ENCODE data around the gene CACNA2D3. TPM values are rescaled to one million over a fixed set of nuclear protein-coding genes. Genes with fewer than 3 reads are reported as not detected.

The CACNA2D3 gene
- polyA plus RNA-seq, 1 donor (not counting 4 experiments of a cell fraction or from before 2014, with no cell fraction given): 0.08 TPM

- Histone ChIP-seq H3K9ac (ENCODE audit: control insufficient read depth, extremely low read depth, insufficient read depth, low read length) (no peak overlapping the region), H3K9me3 (ENCODE audit: control insufficient read depth, low read depth, low read length) (no peaks in the 10 kb centered on the region), H3K4me1 (ENCODE audit: control insufficient read depth, extremely low read depth, insufficient read depth, low read length) (no peaks in the 10 kb centered on the region), H3K9me1 (ENCODE audit: control insufficient read depth, extremely low read depth, insufficient read depth, low read length) (no peaks in the 10 kb centered on the region), H4K20me1 (ENCODE audit: control insufficient read depth, extremely low read depth, insufficient read depth, low read length) (no peaks in the 10 kb centered on the region), H3K4me2 (ENCODE audit: control insufficient read depth, extremely low read depth, insufficient read depth, low read depth, low read length) (no peak overlapping the region), H3K27ac (ENCODE audit: control insufficient read depth, insufficient read depth, low read length) (no peak overlapping the region), H3K4me3 (ENCODE audit: control insufficient read depth in 2 of 3, extremely low read depth in 1 of 3, insufficient read depth in 2 of 3, low read depth in 1 of 3, low read length in 3 of 3) (no peak overlapping the region), H2AFZ (ENCODE audit: control insufficient read depth, low read length) (no peak overlapping the region), H3K36me3 (ENCODE audit: control insufficient read depth in 2 of 2, extremely low read depth in 1 of 2, insufficient read depth in 2 of 2, low read length in 2 of 2) (no peaks in the 10 kb centered on the region), H3K27me3 (ENCODE audit: control insufficient read depth, extremely low read depth, insufficient read depth, low read length) (no peaks in the 10 kb centered on the region), H3K79me2 (ENCODE audit: control insufficient read depth, insufficient read depth, low read length) (no peaks in the 10 kb centered on the region)
- FAIRE-seq: no peak
- dilution Hi-C loops (cut with MboI; ENCODE audit: extremely low pct_ligation_motif_present, low sequenced_read_pairs): no loop called here
- DNase-seq (ENCODE audit: low read depth, low spot score): no peak
- TF ChIP-seq CTCF (optimal IDR thresholded peaks at IDR 0.05 in 1 of 3, IDR thresholded peaks at IDR 0.05 in 1 of 3, conservative IDR thresholded peaks at IDR 0.05 in 1 of 3; ENCODE audit: extremely low read depth in 1 of 3, insufficient read depth in 2 of 3, low read length in 3 of 3) (no peak), EZH2 (IDR thresholded peaks at IDR 0.05; ENCODE audit: low read length) (no peak)
These were observed 110.3 kb downstream of the CACNA2D3 start for GRCh38 chr3:54232618-54233017.

GRCh38 chr3:54235998-54236397 is 113.6 kb downstream of the CACNA2D3 start:
- H3K9me1 ChIP-seq (ENCODE audit: control insufficient read depth, extremely low read depth, insufficient read depth, low read length): no peaks in the 10 kb centered on the region
- dilution Hi-C loops (cut with MboI; ENCODE audit: extremely low pct_ligation_motif_present, low sequenced_read_pairs): no loop called here
- H3K9me3 ChIP-seq (ENCODE audit: control insufficient read depth, low read depth, low read length): no peaks in the 10 kb centered on the region
- TF ChIP-seq CTCF (optimal IDR thresholded peaks at IDR 0.05 in 1 of 3, IDR thresholded peaks at IDR 0.05 in 1 of 3, conservative IDR thresholded peaks at IDR 0.05 in 1 of 3; ENCODE audit: extremely low read depth in 1 of 3, insufficient read depth in 2 of 3, low read length in 3 of 3): no peak
- no peak for TF ChIP-seq EZH2 (IDR thresholded peaks at IDR 0.05; ENCODE audit: low read length)
- H2AFZ ChIP-seq (ENCODE audit: control insufficient read depth, low read length): no peak overlapping the region
- no peak for DNase-seq (ENCODE audit: low read depth, low spot score)
- no peaks in the 10 kb centered on the region for H3K4me1 ChIP-seq (ENCODE audit: control insufficient read depth, extremely low read depth, insufficient read depth, low read length)
- no peak overlapping the region for H3K9ac ChIP-seq (ENCODE audit: control insufficient read depth, extremely low read depth, insufficient read depth, low read length)
- H3K4me2 ChIP-seq (ENCODE audit: control insufficient read depth, extremely low read depth, insufficient read depth, low read depth, low read length): no peak overlapping the region
- no peaks in the 10 kb centered on the region for H4K20me1 ChIP-seq (ENCODE audit: control insufficient read depth, extremely low read depth, insufficient read depth, low read length)
- H3K79me2 ChIP-seq (ENCODE audit: control insufficient read depth, insufficient read depth, low read length): no peaks in the 10 kb centered on the region
- no peaks in the 10 kb centered on the region for H3K36me3 ChIP-seq (ENCODE audit: control insufficient read depth in 2 of 2, extremely low read depth in 1 of 2, insufficient read depth in 2 of 2, low read length in 2 of 2)
- no peak for FAIRE-seq
- H3K27ac ChIP-seq (ENCODE audit: control insufficient read depth, insufficient read depth, low read length): no peak overlapping the region
- H3K4me3 ChIP-seq (ENCODE audit: control insufficient read depth in 2 of 3, extremely low read depth in 1 of 3, insufficient read depth in 2 of 3, low read depth in 1 of 3, low read length in 3 of 3): no peak overlapping the region
- H3K27me3 ChIP-seq (ENCODE audit: control insufficient read depth, extremely low read depth, insufficient read depth, low read length): no peaks in the 10 kb centered on the region
